Fibroblast of skin of left quadriceps (primary cell): ENCODE measurements around the gene FBN1.

Experiments used
- DNase-seq, 2 experiments: peaks; one replicate each; pipeline ENCODE4 v3.0.0-alpha.2; 2013; ENCODE audit warnings: low read depth in 2 of 2

The FBN1 gene

GRCh38 chr15:48469681-48470080 lies 175.8 kb downstream of the FBN1 start:
- DNase-seq = no peak

- DNase-seq = no peak
Observed at GRCh38 chr15:48469271-48469670, 176.2 kb downstream of the FBN1 start.

GRCh38 chr15:48467801-48468200 lies 177.7 kb downstream of the FBN1 start:
- no peak for DNase-seq

GRCh38 chr15:48466820-48467219 lies 178.7 kb downstream of the FBN1 start:
- no peak for DNase-seq

GRCh38 chr15:48466079-48466478 lies 179.4 kb downstream of the FBN1 start:
- no peak for DNase-seq

GRCh38 chr15:48465410-48465809 lies 180.1 kb downstream of the FBN1 start:
- no peak for DNase-seq

- no peak for DNase-seq
Observed at GRCh38 chr15:48463366-48463880, 182.1 kb downstream of the FBN1 start.

- DNase-seq = no peak
Observed at GRCh38 chr15:48462688-48463087, 182.8 kb downstream of the FBN1 start.

- peak; percentile 85 for DNase-seq
Observed at GRCh38 chr15:48459571-48460442, 185.7 kb downstream of the FBN1 start.

GRCh38 chr15:48458876-48459275 lies 186.6 kb downstream of the FBN1 start:
- DNase-seq = no peak

GRCh38 chr15:48456134-48456533 lies 189.4 kb downstream of the FBN1 start:
- DNase-seq = no peak

- DNase-seq = no peak
Observed at GRCh38 chr15:48451736-48452135, 193.8 kb downstream of the FBN1 start.

GRCh38 chr15:48451241-48451640 lies 194.3 kb downstream of the FBN1 start:
- no peak for DNase-seq

GRCh38 chr15:48449734-48450133 lies 195.8 kb downstream of the FBN1 start:
- no peak for DNase-seq

GRCh38 chr15:48447657-48448056 lies 197.9 kb downstream of the FBN1 start:
- DNase-seq = peak in 1 of 2 experiments; percentile 32

- DNase-seq = no peak
Observed at GRCh38 chr15:48447058-48447457, 198.5 kb downstream of the FBN1 start.

GRCh38 chr15:48442011-48442410 lies 203.5 kb downstream of the FBN1 start:
- DNase-seq = no peak

GRCh38 chr15:48440084-48440483 lies 205.4 kb downstream of the FBN1 start:
- DNase-seq = peak; percentile 63 to 64

GRCh38 chr15:48437178-48437577 lies 208.3 kb downstream of the FBN1 start:
- DNase-seq = peak in 1 of 2 experiments; percentile 28

- no peak for DNase-seq
Observed at GRCh38 chr15:48435321-48435720, 210.2 kb downstream of the FBN1 start.

GRCh38 chr15:48433226-48433886 lies 212.2 kb downstream of the FBN1 start:
- DNase-seq = no peak

- no peak for DNase-seq
Observed at GRCh38 chr15:48432688-48433087, 212.8 kb downstream of the FBN1 start.
